Adrenal gland (tissue), 12 donors: ENCODE data around the gene SLC9B2. TPM values are rescaled to one million over a fixed set of nuclear protein-coding genes. Genes with fewer than 3 reads are reported as not detected.
"Not testable (repeated sequence)": the region's sequence is repeated elsewhere in the genome, so short reads cannot be mapped to it uniquely, and the experiment has no call there.

Source experiments
- DNase-seq, 7 donors: peaks; one replicate each; pipeline ENCODE4 v3.0.0-alpha.2; 2019 to 2020
- H3K27ac ChIP-seq, 5 donors: fragments of 200-600 bp; sonication (generic) in 4 of 5; 1 replicate in 3 of 5; 2 replicates in 2 of 5; pipeline versions ENCODE4 v1.5.1 to v1.8.0; 2016 to 2020; ENCODE audit warnings: mild to moderate bottlenecking in 1 of 5
- H3K27me3 ChIP-seq: fragments of 200-600 bp; 2 replicates; pipeline ENCODE4 v1.8.0; 2021
- H3K36me3 ChIP-seq, 2 donors: fragments of 200-600 bp; replicated peaks in 1 of 2; 1 replicate in 1 of 2; 2 replicates in 1 of 2; pipeline versions ENCODE4 v1.5.1 to v1.8.0; 2018 to 2022
- H3K4me1 ChIP-seq, 2 donors: fragments of 200-600 bp; replicated peaks in 1 of 2; 1 replicate in 1 of 2; 2 replicates in 1 of 2; pipeline versions ENCODE4 v1.5.1 to v1.8.0; 2018 to 2021
- H3K4me3 ChIP-seq, 4 donors: fragments of 200-600 bp; sonication (generic) in 3 of 4; one replicate each; pipeline ENCODE4 v1.5.1; 2016 to 2018
- H3K9me3 ChIP-seq, 3 donors: fragments of 200-600 bp; sonication (generic) in 1 of 3; replicated peaks in 1 of 3; 1 replicate in 2 of 3; 2 replicates in 1 of 3; pipeline versions ENCODE4 v1.5.1 to v1.8.0; 2016 to 2021
- CTCF ChIP-seq, 6 experiments: fragments of 450-650 bp in 4 of 6; fragments of 200-600 bp in 2 of 6; sonication (generic) in 1 of 6; IDR thresholded peaks; 1 replicate in 5 of 6; 2 replicates in 1 of 6; pipeline versions ENCODE4 v1.5.1 to v1.8.0; 2016 to 2021; ENCODE audit warnings: antibody characterized with exemption in 6 of 6, mild to moderate bottlenecking in 2 of 6, moderate library complexity in 1 of 6
- POLR2A ChIP-seq, 2 donors: fragments of 450-650 bp; IDR thresholded peaks; one replicate each; pipeline ENCODE4 v1.6.1; 2017; ENCODE audit warnings: antibody characterized with exemption in 2 of 2, mild to moderate bottlenecking in 2 of 2, moderate library complexity in 1 of 2
- WGBS, 4 donors: extraction: QIAGEN DNeasy Blood & Tissue Kit in 2 of 4; methylation state at CpG; one replicate each; pipeline versions ENCODE4 v1.1.5 to v1.1.7; 2013 to 2017; 5-methylcytosine and 5-hydroxymethylcytosine counted together
- intact Hi-C, 2 donors: fragments of 100-400 bp; cut with DNase I; formaldehyde crosslinking; loops; one replicate each; pipeline versions ENCODE4 v1.14.1 to v1.15.0; 2022 to 2023
- polyA plus RNA-seq, 3 donors: library from polyadenylated mRNA; stranded (reverse); fragments of 200-250 nt in 2 of 3; fragments of 350-450 nt in 1 of 3; fragmentation: Illumina TruSeq in 1 of 3; extraction: RNeasy Lipid Tissue Mini Kit (QIAGEN cat#74804) in 1 of 3; gene quantifications; one replicate each; pipeline ENCODE4 v1.2.3, GENCODE V29; 2013 to 2014
- total RNA-seq, 9 donors: library from RNA; depleted of rRNA in 4 of 9; stranded (reverse); fragments of >200 nt in 4 of 9; fragments of 120-200 nt in 1 of 9; fragmentation: NEBNext Ultra II Directional in 1 of 9; extraction: Animal tissue kit (Norgen Biotek cat#: 25700) in 1 of 9; gene quantifications; one replicate each; pipeline versions ENCODE4 v1.1.0 to v1.2.4, GENCODE V29; 2013 to 2023
- donor health status: healthy with polysubstance abuse.
- donor health status: Bipolar disorder and iron deficiency.
- donor health status: DM: yes; HTN: yes; CAD: no.
- donor health status: DM: no; HTN: no; CAD: no.
- donor health status: DM: no; HTN: no; CAD: no.
- donor health status: DM: yes; HTN: yes; CAD: no.

Gene SLC9B2
- total and polyA plus RNA-seq, 12 donors = 7.2 to 16.3 (median 13.8) TPM

GRCh38 chr4:102994803-102995202 is 81.8 kb downstream of the SLC9B2 start:
- intact Hi-C loops = no loop called here
- TF ChIP-seq CTCF (IDR thresholded peaks at IDR 0.05) = no peak
- TF ChIP-seq POLR2A (IDR thresholded peaks at IDR 0.05) = no peak
- no peaks in the 10 kb centered on the region for H3K9me3 ChIP-seq
- H3K27ac ChIP-seq = no peak overlapping the region
- H3K4me3 ChIP-seq = no peak overlapping the region
- no peaks in the 10 kb centered on the region for H3K27me3 ChIP-seq
- no peak for DNase-seq
- H3K36me3 ChIP-seq = no peaks in the 10 kb centered on the region
- 82 to 96% (median 91%) methylated on average over 1 of the region's 1 CpG for WGBS, 4 donors
- no peaks in the 10 kb centered on the region for H3K4me1 ChIP-seq

- H3K4me3 ChIP-seq, H3K27me3 ChIP-seq, H3K27ac ChIP-seq, H3K4me1 ChIP-seq, intact Hi-C loops, DNase-seq, H3K36me3 ChIP-seq, H3K9me3 ChIP-seq: not testable (repeated sequence)
Observed at GRCh38 chr4:102993985-102994384, 82.6 kb downstream of the SLC9B2 start.

- no peak for TF ChIP-seq POLR2A (IDR thresholded peaks at IDR 0.05)
- Histone ChIP-seq H3K27ac (no peak overlapping the region), H3K4me1 (no peaks in the 10 kb centered on the region), H3K9me3 (no peaks in the 10 kb centered on the region), H3K27me3 (no peaks in the 10 kb centered on the region), H3K36me3 (no peaks in the 10 kb centered on the region), H3K4me3 (no peak overlapping the region)
- no peak for DNase-seq
- WGBS, 4 donors = 97 to 100% (median 98%) methylated on average over 1 of the region's 1 CpG
- intact Hi-C loops = no loop called here
Observed at GRCh38 chr4:102988429-102989020, 88.0 kb downstream of the SLC9B2 start.

GRCh38 chr4:102981005-102981404 is 95.6 kb downstream of the SLC9B2 start:
- Histone ChIP-seq H3K36me3 (no peaks in the 10 kb centered on the region), H3K27ac (no peak overlapping the region), H3K4me3 (no peak overlapping the region), H3K27me3 (no peaks in the 10 kb centered on the region), H3K9me3 (no peaks in the 10 kb centered on the region), H3K4me1 (no peaks in the 10 kb centered on the region)
- no peak for DNase-seq
- intact Hi-C loops = no loop called here
- WGBS, 4 donors = 93 to 100% (median 96%) methylated on average over 2 of the region's 2 CpGs
- TF ChIP-seq CTCF (IDR thresholded peaks at IDR 0.05) (no peak), POLR2A (IDR thresholded peaks at IDR 0.05) (no peak)

Other genes starting within 250 kb of the SLC9B2 start
- gene UBE2D3, start 249.2 kb downstream of the SLC9B2 start, total RNA-seq = 100 to 1,000 TPM; 318 to 523 (median 411) TPM
- gene UBE2D3, start 249.2 kb downstream of the SLC9B2 start, polyA plus RNA-seq = 100 to 1,000 TPM; 178 to 709 (median 214) TPM
- 10 to 100 TPM; 20.5 to 50.4 (median 34.4) TPM for gene CISD2, start 207.8 kb downstream of the SLC9B2 start, total RNA-seq
- 10 to 100 TPM; 13.5 to 64.6 (median 13.7) TPM for gene CISD2, start 207.8 kb downstream of the SLC9B2 start, polyA plus RNA-seq
- gene SLC9B1, start 57.1 kb downstream of the SLC9B2 start, total RNA-seq = 1 to 10 TPM in 7 of 9 donors, under 1 TPM in 1, not detected in 1; 0.54 to 3.3 (median 1.6) TPM
- gene SLC9B1, start 57.1 kb downstream of the SLC9B2 start, polyA plus RNA-seq = 1 to 10 TPM in 2 of 3 donors, under 1 TPM in 1; 0.32 to 2.1 (median 1.0) TPM
- 100 to 1,000 TPM in 8 of 9 donors, 10 to 100 TPM in 1; 84.6 to 209 (median 115) TPM for gene BDH2, start 23.1 kb upstream of the SLC9B2 start, total RNA-seq
- gene BDH2, start 23.1 kb upstream of the SLC9B2 start, polyA plus RNA-seq = 100 to 1,000 TPM; 101 to 169 (median 111) TPM
- 1 to 10 TPM in 4 of 9 donors, under 1 TPM in 5; 0.28 to 5.7 (median 0.98) TPM for gene CENPE, start 121.6 kb upstream of the SLC9B2 start, total RNA-seq
- gene CENPE, start 121.6 kb upstream of the SLC9B2 start, polyA plus RNA-seq = under 1 TPM; 0.17 to 0.86 (median 0.32) TPM